Measurements from ENCODE around the gene LRRC32.

DNA sequence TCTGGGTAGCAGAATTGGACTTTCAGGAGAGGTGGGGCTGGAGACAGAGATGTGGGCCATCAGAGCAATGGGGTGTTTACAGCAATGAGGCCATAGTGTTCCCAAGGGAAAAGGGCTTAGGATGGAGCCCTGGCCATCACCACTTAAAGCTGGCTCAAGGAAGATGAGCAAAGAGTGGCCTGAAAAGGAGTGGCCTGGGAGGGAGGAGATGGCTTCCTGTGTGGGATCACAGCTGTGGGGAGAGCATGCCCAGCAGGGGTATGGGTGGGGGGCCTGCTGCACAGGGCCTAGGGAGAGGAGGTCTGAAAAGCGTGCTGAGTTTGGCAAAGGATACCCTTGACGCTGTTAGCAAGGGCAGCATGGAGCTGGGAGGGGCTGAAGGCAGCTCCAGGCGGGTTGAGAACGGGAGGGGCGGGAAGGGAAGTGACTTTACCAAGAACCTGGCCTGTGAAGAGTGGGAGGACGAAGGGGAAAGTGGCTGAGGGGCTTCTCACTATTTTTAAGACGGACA lies 13.9 kb downstream of the LRRC32 start:
- no peak for TF ChIP-seq CTCF (IDR thresholded peaks at IDR 0.05; ENCODE audit: insufficient read depth, low read depth, low read length)
- TF ChIP-seq EZH2 (IDR thresholded peaks at IDR 0.05; ENCODE audit: insufficient read depth, low read length): no peak

All from astrocyte (in vitro differentiated cells and primary cell).